OCI-M2 (cell line): ENCODE measurements around the gene LAMA1.

Experiments
- DNase-seq: peaks from one replicate; lab custom pipeline; 2025; ENCODE audit not compliant: unreplicated experiment; lab: John Stamatoyannopoulos, UW

The LAMA1 gene

DNA sequence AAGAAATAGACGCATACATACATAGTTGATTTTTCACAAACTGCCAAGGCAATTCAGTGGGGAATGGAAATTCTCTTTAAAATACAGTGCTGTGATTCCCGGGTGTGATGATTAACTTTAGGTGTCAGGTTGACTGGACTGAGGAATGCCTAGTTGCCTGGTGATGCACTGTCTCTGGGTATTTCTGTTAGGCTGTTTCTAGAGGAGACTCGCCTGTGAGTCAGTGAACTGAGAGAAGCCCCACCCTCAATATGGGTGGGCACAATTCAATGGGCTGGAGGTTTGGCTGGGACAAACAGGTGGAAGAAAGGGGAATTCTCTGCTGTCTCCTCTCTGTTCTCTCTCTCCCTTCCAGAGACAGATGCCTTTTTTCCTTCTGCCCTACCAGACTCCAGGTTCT lies 200.5 kb downstream of the LAMA1 start:
- no peak for DNase-seq

DNA sequence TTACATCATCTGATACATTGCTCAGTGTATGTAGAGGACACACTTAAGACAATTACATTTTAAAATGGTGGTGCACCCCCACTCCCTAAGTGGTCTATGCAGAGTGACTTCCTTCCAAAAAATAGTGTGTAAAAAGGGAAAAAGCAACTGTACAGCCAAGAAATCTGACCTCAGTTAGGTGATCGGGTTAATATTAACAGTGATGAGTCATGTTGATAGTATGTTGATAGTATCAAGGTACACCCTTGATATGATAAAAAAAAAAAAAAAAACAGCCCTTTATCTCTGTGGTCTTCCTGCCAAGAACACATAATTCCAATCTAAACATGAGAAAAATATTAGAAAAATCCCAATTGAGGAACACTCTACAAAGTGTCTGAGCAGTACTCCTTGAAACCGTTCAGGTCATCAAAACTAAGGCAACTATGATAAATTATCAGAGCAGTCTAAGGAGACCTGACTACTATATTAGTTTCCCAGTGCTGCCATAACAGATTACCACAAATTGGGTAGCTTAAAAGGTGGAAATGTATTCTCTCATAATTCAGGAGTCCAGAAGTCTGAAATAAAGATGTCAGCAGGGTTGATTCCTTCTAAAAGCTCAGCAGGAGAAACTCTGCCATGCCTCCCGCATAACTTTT lies 216.2 kb downstream of the LAMA1 start:
- no peak for DNase-seq

DNA sequence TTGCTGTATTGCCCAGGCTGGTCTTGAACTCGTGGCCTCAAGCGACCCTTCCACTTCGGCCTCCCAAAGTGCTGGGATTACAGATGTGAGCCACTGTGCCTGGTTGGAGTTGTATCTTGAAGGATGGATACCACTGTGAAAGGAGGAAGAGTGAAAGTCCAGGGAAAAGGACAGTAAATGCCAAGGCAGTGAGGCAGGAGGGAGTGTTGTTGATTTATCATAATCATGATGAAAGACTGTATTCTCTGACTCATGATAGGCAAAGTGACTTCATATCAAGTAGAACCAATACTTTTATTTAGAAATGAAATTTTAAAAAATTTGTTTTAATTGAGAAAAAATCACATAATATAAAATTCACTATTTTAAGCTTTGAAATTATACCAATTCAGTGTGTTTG lies 225.8 kb downstream of the LAMA1 start:
- no peak for DNase-seq
